IPS DF 6.9 (cell line): ENCODE measurements around the gene ZGPAT.
"Not testable (repeated sequence)": the region's sequence is repeated elsewhere in the genome, so short reads cannot be mapped to it uniquely, and the experiment has no call there.

Source experiments
- DNase-seq: peaks from one replicate; pipeline ENCODE4 v3.0.0-alpha.2; 2013; ENCODE audit warnings: low read depth, low spot score
- H3K27ac ChIP-seq: one replicate; pipeline ENCODE4 v1.5.1; 2013; ENCODE audit warnings: low read length, control low read depth
- H3K27me3 ChIP-seq: 2 replicates; pipeline ENCODE4 v1.6.1; 2013; ENCODE audit warnings: mild to moderate bottlenecking, low read length; ENCODE audit not compliant: control insufficient read depth, insufficient read depth
- H3K36me3 ChIP-seq: 2 replicates; pipeline ENCODE4 v1.6.1; 2013; ENCODE audit warnings: low read length; ENCODE audit not compliant: control insufficient read depth, insufficient read depth
- H3K4me1 ChIP-seq: 2 replicates; pipeline ENCODE4 v1.6.1; 2013; ENCODE audit warnings: low read length; ENCODE audit not compliant: control insufficient read depth, insufficient read depth
- H3K4me3 ChIP-seq: 2 replicates; pipeline ENCODE4 v1.5.1; 2013; ENCODE audit warnings: mild to moderate bottlenecking, low read length
- H3K9me3 ChIP-seq: 2 replicates; pipeline ENCODE4 v1.6.1; 2013; ENCODE audit warnings: low read length, inconsistent platforms; ENCODE audit not compliant: control insufficient read depth, insufficient read depth
- WGBS: extraction: QIAGEN DNeasy Blood & Tissue Kit; methylation state at CpG from one replicate; pipeline ENCODE4 v1.1.7; 2013; ENCODE audit warnings: mixed read lengths, missing lambda C conversion rate; ENCODE audit not compliant: insufficient read length, insufficient coverage; 5-methylcytosine and 5-hydroxymethylcytosine counted together

Gene ZGPAT

GRCh38 chr20:63722967-63723622 is 15.3 kb downstream of the ZGPAT start:
- H3K36me3 ChIP-seq, DNase-seq, H3K27ac ChIP-seq, H3K4me1 ChIP-seq, H3K4me3 ChIP-seq, H3K9me3 ChIP-seq, H3K27me3 ChIP-seq: not testable (repeated sequence)
- no CpG with 5 or more reads among the region's 2 CpGs for WGBS

GRCh38 chr20:63730189-63730733 is 22.4 kb downstream of the ZGPAT start:
- not testable (repeated sequence) for DNase-seq, H3K27me3 ChIP-seq, H3K4me1 ChIP-seq, H3K27ac ChIP-seq, H3K9me3 ChIP-seq, H3K4me3 ChIP-seq
- H3K36me3 ChIP-seq: peaks cover 11% of the 10 kb centered on the region; the same call in 1 of the 2 replicates
- no CpG with 5 or more reads among the region's 18 CpGs for WGBS

- Histone ChIP-seq H3K27ac (no peak overlapping the region), H3K9me3 (no peaks in the 10 kb centered on the region), H3K36me3 (peaks cover 11% of the 10 kb centered on the region; the same call in 1 of the 2 replicates), H3K27me3 (no peaks in the 10 kb centered on the region), H3K4me3 (no peak overlapping the region), H3K4me1 (no peaks in the 10 kb centered on the region)
- no CpG with 5 or more reads among the region's 5 CpGs for WGBS
- no peak for DNase-seq
Measured at GRCh38 chr20:63731410-63731809, 23.6 kb downstream of the ZGPAT start.

GRCh38 chr20:63732118-63733095 is 24.6 kb downstream of the ZGPAT start:
- Histone ChIP-seq H3K36me3 (peaks cover 11% of the 10 kb centered on the region; the same call in 1 of the 2 replicates), H3K9me3 (no peaks in the 10 kb centered on the region), H3K27ac (no peak overlapping the region), H3K4me3 (no peak overlapping the region), H3K27me3 (no peaks in the 10 kb centered on the region), H3K4me1 (no peaks in the 10 kb centered on the region)
- 90% methylated on average over 10 of the region's 38 CpGs for WGBS
- DNase-seq: no peak

- H3K36me3 ChIP-seq: peaks cover 11% of the 10 kb centered on the region; the same call in 1 of the 2 replicates
- no peak overlapping the region for H3K27ac ChIP-seq
- WGBS: no CpG with 5 or more reads among the region's 13 CpGs
Measured at GRCh38 chr20:63733117-63733516, 25.3 kb downstream of the ZGPAT start.

GRCh38 chr20:63733579-63734081 is 25.8 kb downstream of the ZGPAT start:
- no CpG with 5 or more reads among the region's 18 CpGs for WGBS
- Histone ChIP-seq H3K27ac (no peak overlapping the region), H3K9me3 (no peaks in the 10 kb centered on the region), H3K4me1 (peaks cover 5% of the 10 kb centered on the region), H3K4me3 (no peak overlapping the region), H3K27me3 (no peaks in the 10 kb centered on the region), H3K36me3 (peaks cover 11% of the 10 kb centered on the region; the same call in 1 of the 2 replicates)
- no peak for DNase-seq

More at GRCh38 chr20:63733117-63733516, 25.3 kb downstream of the ZGPAT start:
- H3K9me3 ChIP-seq: no peaks in the 10 kb centered on the region
- DNase-seq: no peak
- no peaks in the 10 kb centered on the region for H3K27me3 ChIP-seq
- no peak overlapping the region for H3K4me3 ChIP-seq
- H3K4me1 ChIP-seq: peaks cover 2% of the 10 kb centered on the region

GRCh38 chr20:63734111-63734945 is 26.5 kb downstream of the ZGPAT start:
- Histone ChIP-seq H3K36me3 (peaks cover 11% of the 10 kb centered on the region; the same call in 1 of the 2 replicates), H3K27ac (no peak overlapping the region), H3K27me3 (no peaks in the 10 kb centered on the region), H3K9me3 (no peaks in the 10 kb centered on the region), H3K4me3 (no peak overlapping the region), H3K4me1 (peaks cover 5% of the 10 kb centered on the region)
- WGBS: no CpG with 5 or more reads among the region's 25 CpGs
- no peak for DNase-seq

GRCh38 chr20:63734946-63735858 is 27.4 kb downstream of the ZGPAT start:
- no peak overlapping the region for H3K27ac ChIP-seq
- H3K36me3 ChIP-seq: peaks cover 11% of the 10 kb centered on the region; the same call in 1 of the 2 replicates
- H3K9me3 ChIP-seq: no peaks in the 10 kb centered on the region
- no CpG with 5 or more reads among the region's 48 CpGs for WGBS
- H3K4me3 ChIP-seq: no peak overlapping the region
- DNase-seq: no peak
- H3K4me1 ChIP-seq: peaks cover 5% of the 10 kb centered on the region
- no peaks in the 10 kb centered on the region for H3K27me3 ChIP-seq
